ENCODE measurements around the gene EXOC8.

EXOC8 gene

DNA sequence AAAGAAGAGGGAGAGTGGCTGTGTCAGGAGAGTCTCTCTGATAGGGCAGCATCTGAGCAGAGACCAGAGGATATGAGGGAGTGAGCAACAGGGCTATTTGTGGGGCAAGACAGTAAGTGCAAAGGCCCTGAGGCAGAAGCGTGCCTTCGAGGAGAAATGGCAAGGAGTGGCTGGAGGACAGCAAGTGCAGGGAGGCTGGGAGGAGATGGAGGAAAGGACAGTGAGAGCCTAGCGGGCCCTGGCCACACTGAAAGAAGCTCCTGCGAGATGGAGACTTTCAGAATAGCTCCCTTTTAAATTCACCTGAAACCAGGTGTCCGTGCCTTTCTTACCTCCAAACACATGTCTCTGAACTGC is 25.2 kb downstream of the EXOC8 start:
- DNase-seq, result no peak

DNA sequence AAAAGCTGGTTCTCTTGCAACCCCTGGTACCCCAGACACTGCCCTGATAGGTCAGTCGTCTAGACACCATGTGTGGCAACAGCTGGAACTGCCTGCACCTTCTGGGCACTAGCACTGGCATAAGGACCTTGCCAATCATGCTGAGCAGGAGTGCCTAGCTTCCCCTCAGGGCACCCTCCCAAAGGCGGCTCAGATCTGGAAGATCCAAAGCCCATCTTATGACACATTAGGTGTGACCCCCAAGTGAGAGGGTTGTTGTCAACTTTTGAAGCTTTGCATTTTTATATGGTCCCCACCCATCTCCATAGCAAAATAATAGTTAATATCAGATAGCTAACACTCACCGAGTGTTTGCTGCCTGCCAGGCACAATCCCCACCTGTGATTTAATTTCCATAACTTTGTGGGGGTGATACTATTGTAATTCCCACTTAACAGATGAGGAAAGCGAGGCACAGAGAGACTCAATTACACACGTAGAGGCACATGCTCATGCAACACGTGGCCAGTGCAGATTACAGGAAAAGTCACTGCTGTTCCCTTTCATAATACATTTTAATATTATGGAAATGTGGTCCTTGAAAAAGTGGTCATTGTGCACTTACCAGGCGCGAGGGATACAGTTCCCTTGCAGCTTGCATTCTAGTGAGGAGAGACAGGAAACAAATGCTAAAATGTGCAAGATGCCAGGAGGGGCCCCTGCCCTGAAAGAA is 25.8 kb downstream of the EXOC8 start:
- DNase-seq, result no peak

DNA sequence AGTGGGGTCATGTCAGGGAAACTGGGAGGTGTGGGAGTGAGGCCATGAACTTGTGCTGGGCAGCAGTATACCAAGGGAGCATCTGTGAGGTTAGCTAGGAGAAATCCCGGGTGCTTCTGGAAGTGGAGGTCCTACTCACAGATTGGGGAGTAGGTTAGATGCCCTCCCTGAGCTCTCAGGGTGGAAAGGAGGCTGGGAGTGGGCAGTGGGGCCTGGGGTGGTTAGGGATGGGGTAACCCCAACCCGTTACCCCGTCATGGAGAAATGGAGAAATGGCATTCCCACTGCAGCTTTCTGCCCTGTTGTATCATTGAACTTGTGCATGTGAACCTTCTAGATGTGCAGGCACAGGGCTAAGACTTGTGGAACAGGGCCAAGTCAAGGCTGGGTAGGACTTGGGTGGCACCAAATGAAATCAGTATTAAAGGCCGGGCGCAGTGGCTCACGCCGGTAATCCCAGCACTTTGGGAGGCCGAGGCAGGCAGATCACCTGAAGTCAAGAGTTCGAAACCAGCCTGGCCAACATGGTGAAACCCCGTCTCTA is 27.2 kb downstream of the EXOC8 start:
- no peak for DNase-seq

DNA sequence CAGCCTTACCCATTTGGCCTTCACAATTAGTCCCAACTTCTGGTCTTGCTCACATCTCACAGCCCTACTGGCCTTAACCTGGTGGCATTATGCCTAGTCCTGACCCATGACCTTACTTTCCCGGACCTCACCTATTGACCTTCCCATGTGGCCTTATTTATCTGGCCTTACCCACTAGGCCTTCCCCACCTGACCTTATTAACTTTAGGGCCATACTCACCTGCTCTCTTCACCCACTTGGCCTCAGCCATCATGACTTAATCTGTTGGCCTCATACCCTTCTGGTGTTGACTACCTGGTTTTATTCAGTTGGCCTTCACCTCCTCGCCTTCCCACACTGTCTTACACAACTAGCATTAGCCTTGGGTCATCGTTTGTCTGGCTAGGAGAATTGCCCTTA is 35.7 kb downstream of the EXOC8 start:
- no peak for DNase-seq

DNA sequence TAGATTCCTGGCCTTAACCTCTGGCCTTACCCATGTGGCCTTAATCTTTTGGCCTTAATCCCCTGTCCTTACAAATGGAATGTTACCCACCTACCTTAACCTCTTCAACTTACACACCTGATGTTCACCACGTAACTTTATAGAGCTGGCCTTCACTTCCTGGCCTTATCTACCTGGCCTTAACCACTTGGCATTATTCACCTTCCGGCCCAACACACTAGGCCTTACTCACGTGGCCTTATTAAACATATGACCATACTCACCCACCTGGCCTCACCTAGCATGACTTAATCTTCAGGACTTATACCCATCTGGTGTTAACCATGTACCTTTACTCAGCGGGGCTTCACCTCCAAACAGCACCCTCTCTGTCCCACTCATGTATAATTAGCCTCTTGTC is 41.7 kb downstream of the EXOC8 start:
- no peak for DNase-seq

DNA sequence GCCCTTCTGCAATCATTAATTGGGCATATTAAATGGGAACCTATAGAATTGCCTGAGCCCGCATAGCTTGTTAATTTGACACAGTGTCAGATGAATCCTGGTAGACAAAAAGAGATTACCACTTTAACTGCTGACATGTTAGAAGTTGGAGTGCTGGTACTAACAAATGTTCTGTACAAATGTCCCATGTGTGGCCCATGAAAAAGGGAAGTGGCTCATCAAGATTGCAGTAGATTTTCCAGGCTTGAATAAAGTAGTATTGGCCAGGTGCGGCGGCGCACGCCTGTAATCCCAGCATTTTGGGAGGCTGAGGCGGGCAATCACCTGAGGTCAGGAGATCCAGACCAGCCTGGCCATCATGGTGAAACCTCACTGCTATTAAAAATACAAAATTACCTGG is 51.0 kb downstream of the EXOC8 start:
- no peak for DNase-seq

DNA sequence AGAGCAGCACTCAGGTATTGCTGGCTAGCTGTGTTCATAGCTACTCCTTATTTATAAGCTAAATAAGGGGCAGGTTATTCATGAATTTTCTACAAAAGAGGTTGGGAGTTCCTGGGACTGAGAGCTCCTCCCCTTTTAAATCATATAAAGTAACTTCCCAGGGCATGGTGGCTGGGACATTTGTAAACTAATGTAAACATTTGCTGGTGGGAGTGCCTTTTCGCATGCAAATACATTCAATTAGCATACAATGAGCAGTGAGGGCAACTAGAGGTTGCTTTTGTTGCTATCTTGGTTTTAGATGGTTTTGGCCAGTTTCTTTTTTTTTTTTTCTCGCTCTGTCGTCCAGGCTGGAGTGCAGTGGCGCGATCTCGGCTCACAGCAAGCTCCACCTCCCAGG is 53.2 kb downstream of the EXOC8 start:
- no peak for DNase-seq
